Measurements from ENCODE around the gene ZSCAN25. TPM values are rescaled to one million over a fixed set of nuclear protein-coding genes. Genes with fewer than 3 reads are reported as not detected.
A peak's percentile ranks its signal among the peaks of the same experiment; 100 is the strongest.

The ZSCAN25 gene
- total and polyA plus RNA-seq, 2 of the 13 experiments (the other 11 are each of a cell fraction or from before 2014, with no cell fraction given): 12.1 to 16.8 TPM

DNA sequence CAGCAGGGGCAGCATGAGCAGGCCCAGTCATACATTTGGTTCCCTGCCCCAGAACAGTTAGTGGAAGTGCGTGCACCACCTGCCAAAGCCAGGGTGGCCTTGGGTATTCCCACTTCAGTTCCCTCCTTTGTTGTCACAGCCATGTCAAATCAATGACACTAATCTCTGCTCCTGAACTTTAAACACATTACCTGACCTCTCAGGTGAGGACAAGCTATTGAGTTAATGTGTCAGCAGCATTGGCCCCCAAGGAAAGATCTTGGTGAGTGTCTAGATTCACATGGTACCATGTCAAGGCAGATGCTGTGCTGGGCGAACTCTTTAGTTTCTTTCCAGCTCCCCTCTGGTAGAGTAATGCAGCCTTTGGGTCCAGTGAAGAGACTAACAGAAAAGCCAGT lies 60.9 kb downstream of the ZSCAN25 start (continued):
- TF ChIP-seq ZNF10 (CRISPR knock-in tag; IDR thresholded peaks at IDR 0.05; ENCODE audit: borderline replicate concordance, low read depth): no peak
- TF ChIP-seq, protein P1, sequence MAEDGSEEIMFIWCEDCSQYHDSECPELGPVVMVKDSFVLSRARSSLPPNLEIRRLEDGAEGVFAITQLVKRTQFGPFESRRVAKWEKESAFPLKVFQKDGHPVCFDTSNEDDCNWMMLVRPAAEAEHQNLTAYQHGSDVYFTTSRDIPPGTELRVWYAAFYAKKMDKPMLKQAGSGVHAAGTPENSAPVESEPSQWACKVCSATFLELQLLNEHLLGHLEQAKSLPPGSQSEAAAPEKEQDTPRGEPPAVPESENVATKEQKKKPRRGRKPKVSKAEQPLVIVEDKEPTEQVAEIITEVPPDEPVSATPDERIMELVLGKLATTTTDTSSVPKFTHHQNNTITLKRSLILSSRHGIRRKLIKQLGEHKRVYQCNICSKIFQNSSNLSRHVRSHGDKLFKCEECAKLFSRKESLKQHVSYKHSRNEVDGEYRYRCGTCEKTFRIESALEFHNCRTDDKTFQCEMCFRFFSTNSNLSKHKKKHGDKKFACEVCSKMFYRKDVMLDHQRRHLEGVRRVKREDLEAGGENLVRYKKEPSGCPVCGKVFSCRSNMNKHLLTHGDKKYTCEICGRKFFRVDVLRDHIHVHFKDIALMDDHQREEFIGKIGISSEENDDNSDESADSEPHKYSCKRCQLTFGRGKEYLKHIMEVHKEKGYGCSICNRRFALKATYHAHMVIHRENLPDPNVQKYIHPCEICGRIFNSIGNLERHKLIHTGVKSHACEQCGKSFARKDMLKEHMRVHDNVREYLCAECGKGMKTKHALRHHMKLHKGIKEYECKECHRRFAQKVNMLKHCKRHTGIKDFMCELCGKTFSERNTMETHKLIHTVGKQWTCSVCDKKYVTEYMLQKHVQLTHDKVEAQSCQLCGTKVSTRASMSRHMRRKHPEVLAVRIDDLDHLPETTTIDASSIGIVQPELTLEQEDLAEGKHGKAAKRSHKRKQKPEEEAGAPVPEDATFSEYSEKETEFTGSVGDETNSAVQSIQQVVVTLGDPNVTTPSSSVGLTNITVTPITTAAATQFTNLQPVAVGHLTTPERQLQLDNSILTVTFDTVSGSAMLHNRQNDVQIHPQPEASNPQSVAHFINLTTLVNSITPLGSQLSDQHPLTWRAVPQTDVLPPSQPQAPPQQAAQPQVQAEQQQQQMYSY (CRISPR knock-in tag; IDR thresholded peaks at IDR 0.05): no peak
- TF ChIP-seq PLRG1 (conservative IDR thresholded peaks at IDR 0.05): no peak
- TF ChIP-seq RBAK (CRISPR knock-in tag; IDR thresholded peaks at IDR 0.05): no peak
- TF ChIP-seq, protein P2, sequence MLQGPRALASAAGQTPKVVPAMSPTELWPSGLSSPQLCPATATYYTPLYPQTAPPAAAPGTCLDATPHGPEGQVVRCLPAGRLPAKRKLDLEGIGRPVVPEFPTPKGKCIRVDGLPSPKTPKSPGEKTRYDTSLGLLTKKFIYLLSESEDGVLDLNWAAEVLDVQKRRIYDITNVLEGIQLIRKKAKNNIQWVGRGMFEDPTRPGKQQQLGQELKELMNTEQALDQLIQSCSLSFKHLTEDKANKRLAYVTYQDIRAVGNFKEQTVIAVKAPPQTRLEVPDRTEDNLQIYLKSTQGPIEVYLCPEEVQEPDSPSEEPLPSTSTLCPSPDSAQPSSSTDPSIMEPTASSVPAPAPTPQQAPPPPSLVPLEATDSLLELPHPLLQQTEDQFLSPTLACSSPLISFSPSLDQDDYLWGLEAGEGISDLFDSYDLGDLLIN (CRISPR knock-in tag; IDR thresholded peaks at IDR 0.05; ENCODE audit: borderline replicate concordance): no peak
- TF ChIP-seq ZNF138 (CRISPR knock-in tag; IDR thresholded peaks at IDR 0.05; ENCODE audit: low read depth): no peak
- no peak for TF ChIP-seq MXD1 (CRISPR knock-in tag; IDR thresholded peaks at IDR 0.05)
- no peak for TF ChIP-seq ZNF547 (CRISPR knock-in tag; IDR thresholded peaks at IDR 0.05)
- TF ChIP-seq ZNF34 (CRISPR knock-in tag; IDR thresholded peaks at IDR 0.05; ENCODE audit: borderline replicate concordance): no peak
- TF ChIP-seq NFE2 (CRISPR knock-in tag; IDR thresholded peaks at IDR 0.05): no peak
- TF ChIP-seq MBNL3 (CRISPR knock-in tag; conservative IDR thresholded peaks at IDR 0.05): no peak
- TF ChIP-seq CBFB (CRISPR knock-in tag; IDR thresholded peaks at IDR 0.05): no peak
- TF ChIP-seq GTF3A (CRISPR knock-in tag; conservative IDR thresholded peaks at IDR 0.05): no peak
- no peak for TF ChIP-seq SMYD3 (CRISPR knock-in tag; IDR thresholded peaks at IDR 0.05)
- TF ChIP-seq ELF4 (CRISPR knock-in tag; IDR thresholded peaks at IDR 0.05; ENCODE audit: borderline replicate concordance): peak; percentile 59; the same call in 1 of the 2 replicates
- TF ChIP-seq KDM1A (CRISPR knock-in tag; IDR thresholded peaks at IDR 0.05): no peak
- TF ChIP-seq FOXP1 (IDR thresholded peaks at IDR 0.05): no peak
- peak; percentile 85 for TF ChIP-seq FOXP1 (CRISPR knock-in tag; IDR thresholded peaks at IDR 0.05)
- peak; percentile 62; the same call in 1 of the 2 replicates for TF ChIP-seq GATA4 (IDR thresholded peaks at IDR 0.05; ENCODE audit: borderline replicate concordance, low read depth)
- TF ChIP-seq IRF2 (CRISPR knock-in tag; IDR thresholded peaks at IDR 0.05): peak; percentile 46; the same call in 1 of the 2 replicates
- TF ChIP-seq, protein P3, sequence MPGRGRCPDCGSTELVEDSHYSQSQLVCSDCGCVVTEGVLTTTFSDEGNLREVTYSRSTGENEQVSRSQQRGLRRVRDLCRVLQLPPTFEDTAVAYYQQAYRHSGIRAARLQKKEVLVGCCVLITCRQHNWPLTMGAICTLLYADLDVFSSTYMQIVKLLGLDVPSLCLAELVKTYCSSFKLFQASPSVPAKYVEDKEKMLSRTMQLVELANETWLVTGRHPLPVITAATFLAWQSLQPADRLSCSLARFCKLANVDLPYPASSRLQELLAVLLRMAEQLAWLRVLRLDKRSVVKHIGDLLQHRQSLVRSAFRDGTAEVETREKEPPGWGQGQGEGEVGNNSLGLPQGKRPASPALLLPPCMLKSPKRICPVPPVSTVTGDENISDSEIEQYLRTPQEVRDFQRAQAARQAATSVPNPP (CRISPR knock-in tag; IDR thresholded peaks at IDR 0.05): no peak
- no peak for TF ChIP-seq SUZ12 (IDR thresholded peaks at IDR 0.05; ENCODE audit: low read depth, low read length)
- TF ChIP-seq CREB1 (IDR thresholded peaks at IDR 0.05): no peak
- peak; percentile 69 for TF ChIP-seq CREB1 (CRISPR knock-in tag; IDR thresholded peaks at IDR 0.05)
- peak; percentile 94 for TF ChIP-seq BCL6 (CRISPR knock-in tag; IDR thresholded peaks at IDR 0.05)
- TF ChIP-seq ZNF780A (CRISPR knock-in tag; IDR thresholded peaks at IDR 0.05): no peak
- no peak for TF ChIP-seq MAZ (IDR thresholded peaks at IDR 0.05; ENCODE audit: borderline replicate concordance, low read depth, low read length)
- TF ChIP-seq MAZ (CRISPR knock-in tag; IDR thresholded peaks at IDR 0.05; ENCODE audit: low read depth): 0 out of 2 replicates have a peak, but pooled peaks have one; percentile 19
- no peak for TF ChIP-seq NFKB2 (CRISPR knock-in tag; IDR thresholded peaks at IDR 0.05; ENCODE audit: borderline replicate concordance)

Measured in HepG2 (cell line).